Liver (tissue), 9 donors: ENCODE measurements around the gene BMP6. TPM values are rescaled to one million over a fixed set of nuclear protein-coding genes. Genes with fewer than 3 reads are reported as not detected.

ENCODE experiments used
- DNase-seq: peaks from one replicate; pipeline ENCODE4 v3.0.0-alpha.2; 2017; ENCODE audit warnings: low spot score
- H3K27ac ChIP-seq, 2 donors: one replicate each; pipeline ENCODE4 v1.7.0; 2013; ENCODE audit warnings: inconsistent platforms in 2 of 2, low read length in 2 of 2, control low read depth in 1 of 2, low read depth in 1 of 2, mild to moderate bottlenecking in 1 of 2
- H3K27me3 ChIP-seq, 4 donors: one replicate each; pipeline versions ENCODE4 v1.6.1 to v1.7.0; 2013; ENCODE audit warnings: low read length in 3 of 4, inconsistent platforms in 1 of 4, mild to moderate bottlenecking in 1 of 4, moderate library complexity in 1 of 4; ENCODE audit not compliant: control insufficient read depth in 4 of 4, insufficient read depth in 4 of 4
- H3K36me3 ChIP-seq, 4 donors: one replicate each; pipeline versions ENCODE4 v1.6.1 to v1.7.0; 2013; ENCODE audit warnings: low read length in 3 of 4, mild to moderate bottlenecking in 3 of 4, low read depth in 1 of 4, moderate library complexity in 1 of 4; ENCODE audit not compliant: control insufficient read depth in 4 of 4, insufficient read depth in 3 of 4
- H3K4me1 ChIP-seq, 4 donors: one replicate each; pipeline versions ENCODE4 v1.6.1 to v1.7.0; 2013; ENCODE audit warnings: low read length in 3 of 4, mild to moderate bottlenecking in 3 of 4, moderate library complexity in 1 of 4; ENCODE audit not compliant: control insufficient read depth in 4 of 4, insufficient read depth in 4 of 4
- H3K4me3 ChIP-seq, 3 donors: one replicate each; pipeline versions ENCODE4 v1.6.1 to v1.7.0; 2013; ENCODE audit warnings: low read length in 3 of 3, control low read depth in 1 of 3, low read depth in 1 of 3, mild to moderate bottlenecking in 1 of 3
- H3K9ac ChIP-seq, 2 donors: one replicate each; pipeline ENCODE4 v1.7.0; 2013; ENCODE audit warnings: low read length in 2 of 2, mild to moderate bottlenecking in 2 of 2, moderate library complexity in 2 of 2, control low read depth in 1 of 2, low read depth in 1 of 2
- H3K9me3 ChIP-seq, 4 donors: one replicate each; pipeline versions ENCODE4 v1.6.1 to v1.7.0; 2013; ENCODE audit warnings: low read length in 3 of 4; ENCODE audit not compliant: control insufficient read depth in 4 of 4
- CTCF ChIP-seq: fragments of 150-350 bp; IDR thresholded peaks from 2 replicates; pipeline ENCODE4 v1.5.1; 2017; ENCODE audit warnings: improper control_type of control experiment, low read depth, low read length; ENCODE audit not compliant: missing input control
- EGR1 ChIP-seq, 2 donors: IDR thresholded peaks; 2 replicates each; pipeline ENCODE4 v1.6.1; 2016 to 2018; ENCODE audit warnings: antibody characterized with exemption in 2 of 2, low read depth in 2 of 2
- FOXA1 ChIP-seq: IDR thresholded peaks from 2 replicates; pipeline ENCODE4 v1.6.1; 2016; ENCODE audit warnings: antibody characterized with exemption
- GABPA ChIP-seq, 2 donors: IDR thresholded peaks in 1 of 2; conservative IDR thresholded peaks in 1 of 2; 2 replicates each; pipeline ENCODE4 v1.6.1; 2016; ENCODE audit warnings: antibody characterized with exemption in 2 of 2, mild to moderate bottlenecking in 1 of 2, moderate library complexity in 1 of 2
- HNF4A ChIP-seq, 2 donors: conservative IDR thresholded peaks; 2 replicates each; pipeline ENCODE4 v1.6.1; 2016; ENCODE audit warnings: antibody characterized with exemption in 2 of 2, mild to moderate bottlenecking in 2 of 2
- HNF4G ChIP-seq: IDR thresholded peaks from 2 replicates; pipeline ENCODE4 v1.6.1; 2016; ENCODE audit warnings: antibody characterized with exemption
- JUND ChIP-seq, 2 donors: IDR thresholded peaks; 2 replicates each; pipeline ENCODE4 v1.6.1; 2016; ENCODE audit warnings: antibody characterized with exemption in 2 of 2
- MAX ChIP-seq: IDR thresholded peaks from 2 replicates; pipeline ENCODE4 v1.6.1; 2016; ENCODE audit warnings: antibody characterized with exemption
- NR2F2 ChIP-seq: IDR thresholded peaks from 2 replicates; pipeline ENCODE4 v1.6.1; 2016; ENCODE audit warnings: antibody characterized with exemption
- RAD21 ChIP-seq, 2 donors: IDR thresholded peaks; 2 replicates each; pipeline ENCODE4 v1.6.1; 2016; ENCODE audit warnings: antibody characterized with exemption in 2 of 2, mild to moderate bottlenecking in 2 of 2
- RXRA ChIP-seq, 2 donors: IDR thresholded peaks; 2 replicates each; pipeline ENCODE4 v1.6.1; 2017 to 2018; ENCODE audit warnings: antibody characterized with exemption in 2 of 2, mild to moderate bottlenecking in 1 of 2
- SP1 ChIP-seq: IDR thresholded peaks from 2 replicates; pipeline ENCODE4 v1.6.1; 2018; ENCODE audit warnings: antibody characterized with exemption, mild to moderate bottlenecking
- TAF1 ChIP-seq: conservative IDR thresholded peaks from 2 replicates; pipeline ENCODE4 v1.6.1; 2016; ENCODE audit warnings: antibody characterized with exemption, mild to moderate bottlenecking
- YY1 ChIP-seq: IDR thresholded peaks from 2 replicates; pipeline ENCODE4 v1.6.1; 2016; ENCODE audit warnings: antibody characterized with exemption, mild to moderate bottlenecking
- WGBS: extraction: QIAGEN DNeasy Blood & Tissue Kit; methylation state at CpG from one replicate; pipeline ENCODE4 v1.1.7; 2013; 5-methylcytosine and 5-hydroxymethylcytosine counted together
- polyA plus RNA-seq, 2 donors: library from polyadenylated mRNA; stranded (reverse) in 1 of 2; unstranded in 1 of 2; fragments of 200-250 nt in 1 of 2; fragments of >200 nt in 1 of 2; fragmentation: Nextera tagmentation in 1 of 2; extraction: Ambion mirVana in 1 of 2; gene quantifications; one replicate each; pipeline versions ENCODE4 v1.2.1 to v1.2.3, GENCODE V29; 2013 to 2015
- total RNA-seq, 2 donors: library from RNA; depleted of rRNA; stranded (reverse); fragments of >200 nt; gene quantifications; one replicate each; pipeline ENCODE4 v1.2.3, GENCODE V29; 2014
- TF ChIP-seq, protein P1 (sequence below): IDR thresholded peaks from 2 replicates; pipeline ENCODE4 v1.6.1; 2016; ENCODE audit warnings: antibody characterized with exemption
- donor health status: healthy.
- donor health status: healthy.
- donor health status: healthy.
- donor health status: healthy.
- donor health status: healthy.

The BMP6 gene
- total and polyA plus RNA-seq, 4 donors = 0.57 to 5.9 (median 2.3) TPM

DNA sequence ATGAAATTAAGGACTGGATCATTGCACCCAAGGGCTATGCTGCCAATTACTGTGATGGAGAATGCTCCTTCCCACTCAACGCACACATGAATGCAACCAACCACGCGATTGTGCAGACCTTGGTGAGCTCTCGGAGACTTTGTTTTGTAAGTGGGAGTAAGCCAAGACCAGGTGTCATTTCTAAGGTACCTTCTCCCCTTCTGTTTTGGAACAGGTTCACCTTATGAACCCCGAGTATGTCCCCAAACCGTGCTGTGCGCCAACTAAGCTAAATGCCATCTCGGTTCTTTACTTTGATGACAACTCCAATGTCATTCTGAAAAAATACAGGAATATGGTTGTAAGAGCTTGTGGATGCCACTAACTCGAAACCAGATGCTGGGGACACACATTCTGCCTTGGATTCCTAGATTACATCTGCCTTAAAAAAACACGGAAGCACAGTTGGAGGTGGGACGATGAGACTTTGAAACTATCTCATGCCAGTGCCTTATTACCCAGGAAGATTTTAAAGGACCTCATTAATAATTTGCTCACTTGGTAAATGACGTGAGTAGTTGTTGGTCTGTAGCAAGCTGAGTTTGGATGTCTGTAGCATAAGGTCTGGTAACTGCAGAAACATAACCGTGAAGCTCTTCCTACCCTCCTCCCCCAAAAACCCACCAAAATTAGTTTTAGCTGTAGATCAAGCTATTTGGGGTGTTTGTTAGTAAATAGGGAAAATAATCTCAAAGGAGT is 154.2 kb downstream of the BMP6 start:
- Histone ChIP-seq H3K9ac (no peak overlapping the region), H3K27me3 (no peaks in the 10 kb centered on the region), H3K4me3 (no peak overlapping the region), H3K36me3 (peaks cover 14 to 56% (median 51%) of the 10 kb centered on the region in 4 donors), H3K27ac (no peak overlapping the region), H3K9me3 (no peaks in the 10 kb centered on the region), H3K4me1 (no peaks in the 10 kb centered on the region)
- TF ChIP-seq HNF4G = no peak
- TF ChIP-seq SP1 = no peak
- no peak for TF ChIP-seq MAX
- TF ChIP-seq, protein P1, sequence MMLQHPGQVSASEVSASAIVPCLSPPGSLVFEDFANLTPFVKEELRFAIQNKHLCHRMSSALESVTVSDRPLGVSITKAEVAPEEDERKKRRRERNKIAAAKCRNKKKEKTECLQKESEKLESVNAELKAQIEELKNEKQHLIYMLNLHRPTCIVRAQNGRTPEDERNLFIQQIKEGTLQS = no peak
- no peak for TF ChIP-seq CTCF
- TF ChIP-seq FOXA1 = no peak
- WGBS = 91% methylated on average over 13 of the region's 13 CpGs
- DNase-seq = no peak

GRCh38 chr6:7880718-7881107 is 154.8 kb downstream of the BMP6 start:
- Histone ChIP-seq H3K4me1 (no peaks in the 10 kb centered on the region), H3K9me3 (no peaks in the 10 kb centered on the region), H3K27me3 (no peaks in the 10 kb centered on the region), H3K4me3 (no peak overlapping the region), H3K9ac (no peak overlapping the region), H3K36me3 (peaks cover 14 to 62% (median 56%) of the 10 kb centered on the region in 4 donors), H3K27ac (no peak overlapping the region)
- TF ChIP-seq CTCF (no peak), HNF4A (conservative IDR thresholded peaks at IDR 0.05) (no peak), GABPA (IDR thresholded peaks at IDR 0.05 in 1 of 2, conservative IDR thresholded peaks at IDR 0.05 in 1 of 2) (no peak)
- 96% methylated on average over 9 of the region's 9 CpGs for WGBS
- no peak for DNase-seq

DNA sequence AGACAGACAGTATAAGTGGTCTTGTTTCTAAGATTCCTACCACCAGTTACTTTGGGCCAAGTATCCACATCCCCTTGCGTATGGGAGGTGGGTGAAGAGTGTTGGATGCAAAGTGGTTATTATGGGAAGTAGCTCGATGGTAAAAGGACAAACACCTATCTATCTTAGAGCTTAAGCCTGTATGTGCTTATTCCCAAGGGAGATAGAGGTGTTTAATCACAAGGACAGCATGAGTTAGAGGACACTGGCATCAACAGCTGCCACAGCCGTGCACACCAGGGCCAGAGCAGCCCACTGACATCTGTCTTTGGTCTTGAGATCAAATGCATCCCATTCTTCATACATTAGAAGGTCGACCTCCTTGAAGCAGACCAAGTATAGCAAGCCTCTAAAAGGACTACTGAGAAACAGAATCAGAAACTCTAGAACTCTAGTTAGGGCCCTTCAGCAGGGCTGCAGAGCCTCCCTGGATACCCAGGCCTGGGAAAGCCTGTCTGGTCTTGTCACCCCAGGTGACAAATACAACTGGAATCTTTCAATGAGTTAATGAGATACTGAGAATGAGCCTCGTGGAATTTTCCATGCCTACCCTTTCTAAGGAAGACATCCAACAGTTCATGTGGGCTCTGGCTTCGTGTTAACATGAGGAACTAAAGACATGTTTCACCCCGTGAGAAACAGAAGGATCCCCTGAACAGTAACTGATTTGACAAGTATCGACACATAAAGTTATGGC is 156.0 kb downstream of the BMP6 start:
- Histone ChIP-seq H3K27ac (no peak overlapping the region), H3K9ac (no peak overlapping the region), H3K9me3 (no peaks in the 10 kb centered on the region), H3K27me3 (no peaks in the 10 kb centered on the region), H3K36me3 (peaks cover 19 to 74% (median 67%) of the 10 kb centered on the region in 4 donors), H3K4me3 (no peak overlapping the region), H3K4me1 (no peaks in the 10 kb centered on the region)
- 92% methylated on average over 8 of the region's 8 CpGs for WGBS
- DNase-seq = no peak
- TF ChIP-seq RXRA (IDR thresholded peaks at IDR 0.05) (no peak), HNF4G (no peak), FOXA1 (no peak), SP1 (no peak), JUND (IDR thresholded peaks at IDR 0.05) (no peak), RAD21 (IDR thresholded peaks at IDR 0.05) (no peak), EGR1 (IDR thresholded peaks at IDR 0.05; ENCODE audit: low read depth in 2 of 2) (no peak), MAX (no peak), YY1 (no peak), CTCF (no peak), NR2F2 (no peak), TAF1 (no peak)
